Fibroblast of gingiva (primary cell): ENCODE results near the gene CFAP97D1.
A peak's percentile ranks its signal among the peaks of the same experiment; 100 is the strongest.

ENCODE experiments used
- DNase-seq: peaks from one replicate; pipeline ENCODE4 v3.0.0-alpha.2; 2011; ENCODE audit warnings: low read depth

CFAP97D1 gene

GRCh38 chr17:43780135-43780534 is at the start of gene CFAP97D1:
Gene CFAP97D1, plus strand, starts transcription at chr17:43780435. Its CDS starts 28 bp downstream, at chr17:43780463.
- no peak for DNase-seq

GRCh38 chr17:43732958-43733357 is 47.3 kb upstream of the CFAP97D1 start:
- peak; percentile 54 for DNase-seq

- DNase-seq, result no peak
These were observed 46.3 kb upstream of the CFAP97D1 start for GRCh38 chr17:43733956-43734355.

DNA sequence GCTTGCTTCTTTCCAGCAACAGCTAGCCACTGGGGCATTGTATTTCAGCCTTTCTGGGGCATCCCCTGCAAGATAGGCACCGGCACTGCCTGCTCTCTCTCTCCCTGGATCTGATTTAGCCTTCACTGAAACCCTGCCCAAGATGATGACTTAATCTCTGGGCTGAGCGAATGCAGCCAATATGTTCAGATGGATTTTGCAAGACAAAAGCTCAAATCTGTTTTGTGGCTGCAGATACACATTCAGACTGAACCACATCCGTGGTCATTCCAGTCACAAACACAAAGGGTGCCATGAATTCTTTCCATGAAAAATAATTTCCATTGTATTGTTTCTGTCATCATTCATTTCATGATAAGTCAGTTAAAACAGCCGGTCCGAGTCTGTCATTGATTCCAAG is 45.9 kb upstream of the CFAP97D1 start:
- peak; percentile 93 for DNase-seq

- DNase-seq, result no peak
These were observed 43.8 kb upstream of the CFAP97D1 start for GRCh38 chr17:43736389-43736788.

DNA sequence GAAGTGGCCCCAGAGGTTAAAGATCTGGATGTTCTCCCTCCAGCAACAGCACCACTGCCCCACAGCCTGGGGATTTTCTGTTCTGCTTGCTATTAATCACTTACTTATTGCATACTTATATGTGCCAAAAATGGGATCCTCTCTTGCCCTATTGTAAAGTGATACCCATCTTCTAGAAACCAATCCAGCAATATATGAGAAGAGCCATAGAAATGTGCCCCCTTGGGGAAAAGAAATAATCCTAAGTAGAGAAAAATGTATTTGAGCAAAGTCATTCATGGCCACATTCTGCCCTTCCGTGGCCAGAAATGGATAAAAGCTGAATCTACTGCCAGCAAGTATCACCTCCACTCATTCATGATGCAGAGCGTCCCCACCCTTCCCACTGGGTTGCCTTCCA is 42.5 kb upstream of the CFAP97D1 start:
- DNase-seq, result peak; percentile 78

GRCh38 chr17:43740541-43740940 is 39.7 kb upstream of the CFAP97D1 start:
- peak; percentile 16 for DNase-seq

GRCh38 chr17:43741636-43742035 is 38.6 kb upstream of the CFAP97D1 start:
- DNase-seq, result no peak

DNA sequence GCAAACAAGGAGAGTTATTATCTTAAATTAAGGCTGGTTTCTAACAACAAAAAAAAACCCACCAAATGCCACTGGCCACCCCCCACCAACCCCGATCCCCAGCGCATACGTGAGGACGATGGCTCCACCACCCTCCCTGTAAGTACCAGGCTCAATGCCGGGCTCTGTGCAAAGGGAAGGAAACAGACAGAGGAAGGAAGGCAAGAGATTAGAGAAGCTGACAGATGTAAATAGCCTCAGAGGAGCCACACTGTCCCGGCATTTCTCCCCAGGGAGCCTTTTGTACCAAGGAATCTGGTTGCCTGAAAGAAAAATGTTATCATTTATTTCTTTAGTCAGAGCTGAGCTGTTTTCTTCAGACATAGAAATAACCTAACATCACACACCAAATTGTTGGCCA is 34.7 kb upstream of the CFAP97D1 start:
- no peak for DNase-seq

DNA sequence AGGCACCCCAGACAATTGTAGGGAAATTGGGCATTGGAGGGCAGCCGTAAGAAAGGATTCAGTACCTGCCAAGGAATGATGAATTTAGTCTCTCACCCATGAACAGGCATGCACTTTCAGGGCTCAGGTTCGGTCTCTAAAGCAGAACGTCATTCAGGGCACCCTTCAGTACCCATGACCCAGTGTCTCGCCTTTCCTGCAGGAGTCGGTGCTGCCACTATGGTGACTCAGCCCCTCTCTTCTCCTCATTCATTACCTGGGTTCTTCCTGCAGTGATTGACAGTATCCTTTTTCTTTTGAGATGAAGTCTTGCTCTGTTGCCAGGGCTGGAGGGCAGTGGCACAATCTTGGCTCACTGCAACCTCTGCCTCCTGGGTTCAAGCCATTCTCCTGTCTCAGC is 30.1 kb upstream of the CFAP97D1 start:
- no peak for DNase-seq

DNA sequence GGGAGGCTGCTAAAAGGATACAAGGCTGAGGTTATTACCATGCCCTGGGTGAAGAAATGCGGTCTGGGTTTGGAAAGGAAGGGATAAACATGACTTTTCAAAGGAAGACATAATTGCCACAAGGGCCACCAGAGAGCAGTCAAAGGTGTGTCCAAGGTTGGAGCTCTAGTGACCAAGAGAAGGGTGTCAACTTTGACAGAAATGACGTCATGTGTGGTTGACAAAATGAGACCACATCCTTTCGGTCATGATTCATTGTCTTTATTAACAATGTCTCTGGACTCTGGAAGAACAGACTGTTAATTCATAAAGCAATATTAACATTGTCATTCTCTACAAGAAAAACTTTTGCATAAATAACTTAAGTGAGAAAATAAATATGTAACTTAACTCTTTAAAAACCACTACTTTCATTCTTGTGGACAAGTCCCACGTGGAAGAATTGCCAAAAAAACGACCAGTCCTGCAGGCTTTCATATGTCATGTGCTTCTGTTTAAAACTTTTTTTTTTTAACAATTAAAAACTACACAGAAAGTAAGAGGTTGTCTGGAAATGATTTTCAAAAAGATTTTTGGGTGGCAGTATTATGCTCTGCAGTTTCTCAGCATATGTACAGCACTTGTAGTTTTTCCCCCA is 26.6 kb upstream of the CFAP97D1 start:
- DNase-seq, result no peak

- no peak for DNase-seq
These were observed 25.3 kb upstream of the CFAP97D1 start for GRCh38 chr17:43754947-43755346.

- DNase-seq, result no peak
These were observed 24.8 kb upstream of the CFAP97D1 start for GRCh38 chr17:43755389-43755875.

- DNase-seq, result no peak
These were observed 24.0 kb upstream of the CFAP97D1 start for GRCh38 chr17:43756201-43756600.

DNA sequence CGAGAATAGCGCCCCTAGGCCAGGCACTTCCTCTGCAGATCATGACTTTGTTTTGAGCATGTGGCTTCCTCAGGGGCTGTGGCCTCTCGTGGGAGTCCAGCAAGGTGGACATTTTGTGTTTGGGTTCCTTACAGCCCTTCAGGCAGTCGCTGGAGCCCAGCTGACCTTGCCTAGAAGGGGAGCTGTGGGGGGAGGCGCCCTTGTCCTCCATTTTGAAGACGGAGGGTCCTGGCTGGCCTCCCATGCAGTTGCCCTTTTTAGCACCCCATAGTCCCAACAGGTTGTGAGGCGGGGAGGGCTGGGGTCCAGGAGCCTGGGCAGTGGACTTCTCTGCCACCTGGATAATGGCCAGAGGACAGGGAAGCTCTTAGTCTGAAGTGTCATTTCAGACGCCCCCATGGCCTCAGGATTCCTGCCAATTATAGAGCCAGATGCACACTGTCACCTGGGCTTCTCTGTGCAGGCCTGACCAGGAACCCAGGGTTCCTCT is 23.0 kb upstream of the CFAP97D1 start:
- DNase-seq, result no peak

DNA sequence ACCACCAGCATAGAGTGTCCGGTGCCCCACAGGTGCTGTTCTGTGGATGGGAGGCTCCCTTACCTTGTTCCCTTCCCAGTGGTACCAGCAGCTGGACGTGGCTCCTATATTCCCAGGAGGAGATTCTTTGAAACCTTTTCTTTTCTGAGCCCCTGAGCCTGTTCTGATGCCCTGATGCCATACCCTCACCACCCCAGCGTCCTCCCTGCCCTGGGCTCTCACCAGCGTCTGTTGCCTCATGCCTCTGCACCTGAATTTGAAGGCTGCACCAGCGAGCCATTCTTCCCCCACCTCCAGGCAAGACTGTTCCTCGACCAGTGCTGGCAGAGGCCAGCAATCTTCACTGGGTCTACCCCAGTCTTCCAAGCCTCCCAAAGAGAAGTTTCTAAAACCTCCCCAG is 22.1 kb upstream of the CFAP97D1 start:
- DNase-seq, result no peak

DNA sequence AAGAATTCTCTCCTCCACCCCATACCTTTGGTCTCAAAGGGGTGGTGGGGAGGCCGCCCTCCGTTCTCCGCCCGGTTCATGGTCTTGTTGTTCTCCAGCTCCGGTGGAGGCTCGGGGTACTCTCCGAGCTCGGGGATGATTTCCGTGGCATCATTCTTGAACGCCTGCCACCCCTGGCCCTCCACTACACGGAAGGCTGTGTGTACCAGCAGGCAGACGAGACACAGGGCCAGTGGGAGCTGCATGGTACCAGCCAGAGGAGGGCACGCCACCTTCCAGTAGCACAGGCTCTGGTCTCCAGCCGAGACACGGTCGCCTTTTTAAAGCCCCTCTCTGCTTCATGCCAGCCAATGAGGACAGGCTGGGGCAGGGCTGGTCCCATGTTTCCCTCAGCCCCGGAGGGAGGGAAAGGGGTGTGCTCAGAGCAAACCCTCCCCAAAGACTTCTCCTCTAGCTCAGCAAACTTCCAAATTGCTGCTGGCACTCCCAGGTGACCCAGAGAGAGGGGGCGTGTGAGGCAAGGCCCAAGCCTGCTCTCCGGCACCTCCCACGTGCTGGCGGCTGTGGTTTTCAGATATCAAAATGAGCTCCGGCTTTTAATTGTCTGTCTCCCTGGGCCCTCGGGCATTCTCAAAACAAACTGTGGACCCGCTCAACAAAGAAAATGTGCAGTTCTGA is 21.6 kb upstream of the CFAP97D1 start, which contains the start of gene SOST:
TSS of gene SOST (minus strand) at position 295 of the 678 bp plus-strand sequence. CDS start at position 245, 50 bp downstream.
- no peak for DNase-seq

GRCh38 chr17:43759836-43760235 is 20.4 kb upstream of the CFAP97D1 start:
- DNase-seq, result no peak

DNA sequence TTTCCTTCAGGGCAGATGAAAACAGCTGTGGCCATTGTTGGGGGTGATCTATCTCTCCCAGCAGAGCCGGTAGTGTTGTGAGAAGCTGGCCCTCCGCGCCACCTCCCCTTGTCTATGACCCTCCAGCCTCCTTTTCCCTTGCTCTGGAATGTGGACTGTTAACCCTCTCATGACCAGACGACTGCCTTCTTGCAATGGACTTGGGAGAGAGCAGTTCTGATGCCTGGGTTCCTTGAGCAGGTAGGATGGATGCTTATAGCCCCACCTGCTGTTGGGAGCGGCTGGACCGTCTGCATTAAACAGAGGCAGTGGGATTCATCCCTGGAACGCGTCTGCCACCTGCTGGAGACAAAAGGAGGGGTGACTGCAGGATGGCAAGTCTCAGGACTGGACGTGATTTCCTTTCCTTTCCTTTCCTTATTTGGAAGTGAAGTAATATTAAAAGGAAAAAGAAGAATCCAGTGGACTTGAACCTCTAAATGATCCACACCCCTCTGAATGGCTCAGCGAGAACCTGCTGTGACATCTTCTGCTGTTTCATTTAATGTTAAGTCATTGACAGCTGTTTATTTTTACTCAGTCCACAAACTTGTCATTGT is 19.9 kb upstream of the CFAP97D1 start:
- peak; percentile 80 for DNase-seq

DNA sequence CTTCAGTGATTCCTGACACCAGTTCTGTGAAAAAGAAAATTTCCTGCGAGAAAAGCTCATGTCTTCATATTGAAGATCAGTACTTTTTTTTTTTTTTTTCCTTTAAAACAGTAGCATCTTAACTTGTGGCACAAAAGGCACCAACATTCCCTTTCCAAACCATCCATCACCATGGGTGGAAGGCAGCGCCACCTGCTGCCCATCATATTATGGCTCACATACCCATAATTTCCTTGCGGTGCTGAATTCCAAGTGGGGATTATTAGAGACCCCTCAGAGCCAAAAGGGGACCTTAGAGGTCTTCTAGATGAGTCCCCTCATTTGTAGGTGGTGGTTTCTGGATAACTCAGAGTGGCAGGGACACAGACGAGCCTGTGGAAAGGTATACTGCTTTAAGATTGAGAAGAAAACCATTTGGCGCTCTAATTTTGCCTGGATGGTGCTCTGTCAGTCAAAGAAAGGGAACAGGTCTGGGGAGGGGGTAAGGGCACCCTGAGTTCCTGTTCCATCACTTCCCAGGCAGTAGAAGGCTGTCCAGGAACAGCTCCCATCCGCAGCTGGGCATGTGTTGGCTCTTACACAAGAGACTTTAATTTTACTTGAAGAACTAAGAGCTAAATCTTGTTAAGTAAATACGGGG is 13.7 kb upstream of the CFAP97D1 start:
- peak; percentile 30 for DNase-seq

DNA sequence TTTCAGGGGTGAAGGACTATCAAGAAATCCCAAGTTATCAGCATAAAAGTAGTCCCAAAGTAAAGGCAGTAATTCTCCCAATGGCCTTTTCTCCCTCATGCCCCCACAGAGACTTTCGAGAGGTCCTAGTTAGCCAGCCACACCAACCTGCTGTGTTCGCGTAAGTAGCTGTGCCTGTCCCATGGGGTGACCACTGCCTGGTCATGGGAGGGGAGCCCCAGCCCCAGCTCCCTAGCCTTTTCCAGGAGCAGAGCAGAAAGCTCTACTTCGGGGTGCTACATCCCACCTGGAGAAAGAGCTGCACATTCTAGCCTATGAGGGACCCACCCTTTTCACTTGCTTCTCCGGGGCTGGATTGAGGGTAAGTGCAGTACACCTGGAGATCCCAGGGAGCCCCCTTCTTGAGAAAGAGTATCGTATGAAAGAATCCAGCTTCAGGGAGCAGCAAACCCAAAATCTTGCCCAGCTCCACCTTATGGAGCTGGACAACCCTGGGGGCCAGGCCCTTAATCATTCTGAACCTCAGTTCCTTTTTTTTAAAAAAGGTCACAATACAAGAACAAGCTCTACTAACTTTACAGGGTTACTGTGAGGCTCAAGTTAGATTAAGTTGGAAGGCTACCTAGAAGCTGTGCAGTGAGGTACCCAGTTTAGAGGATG is 13.1 kb upstream of the CFAP97D1 start:
- no peak for DNase-seq

GRCh38 chr17:43767713-43768059 is 12.5 kb upstream of the CFAP97D1 start:
- DNase-seq, result no peak
